SKM-1 treated with dmso at 0.1 percent for 144 hours (cell line): ENCODE measurements around the gene TNFRSF14.

Experiments used
- DNase-seq: peaks from one replicate; lab custom pipeline; 2025; ENCODE audit not compliant: unreplicated experiment; lab: John Stamatoyannopoulos, UW

TNFRSF14 gene

GRCh38 chr1:2611621-2612437 is 55.7 kb downstream of the TNFRSF14 start:
- DNase-seq, result no peak

GRCh38 chr1:2612591-2613365 is 56.6 kb downstream of the TNFRSF14 start:
- no peak for DNase-seq
